Astrocyte of the spinal cord (primary cell): ENCODE measurements around the gene CHID1.

Source experiments
- DNase-seq: peaks from one replicate; pipeline ENCODE4 v3.0.0; 2011; ENCODE audit warnings: low read depth, low spot score
- H3K4me3 ChIP-seq: 2 replicates; pipeline ENCODE4 v1.5.1; 2011; ENCODE audit warnings: low read depth, mild to moderate bottlenecking, low read length, moderate library complexity
- CTCF ChIP-seq: IDR thresholded peaks from 2 replicates; pipeline ENCODE4 v1.5.1; 2012; ENCODE audit warnings: low read depth, mild to moderate bottlenecking, low read length, inconsistent platforms
- in situ Hi-C: cut with HindIII; loops from 2 replicates; pipeline ENCODE4 v1.10.0; 2017; ENCODE audit warnings: low sequenced_read_pairs

CHID1 gene

DNA sequence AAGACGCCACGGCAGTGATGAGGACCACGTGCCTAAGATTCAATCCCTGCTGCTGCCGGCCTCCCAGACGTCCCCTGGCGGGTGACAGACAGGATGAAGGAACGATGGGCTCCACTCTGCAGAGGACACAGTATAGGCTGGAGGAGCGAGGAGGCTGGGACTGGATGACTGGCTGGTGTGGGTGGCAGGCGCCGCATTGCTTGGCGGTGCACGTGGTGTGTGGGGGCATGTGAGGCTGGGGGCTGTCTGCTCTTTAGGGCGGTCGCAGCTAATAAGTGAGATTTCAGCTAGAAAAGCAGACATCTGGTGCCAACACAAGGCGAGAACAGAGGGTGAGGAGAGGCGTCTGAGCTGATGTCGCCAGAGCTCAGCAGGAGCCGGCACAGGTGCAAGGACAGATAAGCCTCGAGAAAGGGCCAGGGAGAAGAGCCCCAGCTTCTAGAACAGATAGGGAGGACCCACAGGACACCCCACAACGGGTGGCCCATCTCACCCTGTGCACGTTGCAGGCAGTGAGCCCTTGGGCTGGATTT lies 34.8 kb downstream of the CHID1 start:
- H3K4me3 ChIP-seq: no peak overlapping the region
- no peak for TF ChIP-seq CTCF
- no peak for DNase-seq
- in situ Hi-C loops: no loop called here

DNA sequence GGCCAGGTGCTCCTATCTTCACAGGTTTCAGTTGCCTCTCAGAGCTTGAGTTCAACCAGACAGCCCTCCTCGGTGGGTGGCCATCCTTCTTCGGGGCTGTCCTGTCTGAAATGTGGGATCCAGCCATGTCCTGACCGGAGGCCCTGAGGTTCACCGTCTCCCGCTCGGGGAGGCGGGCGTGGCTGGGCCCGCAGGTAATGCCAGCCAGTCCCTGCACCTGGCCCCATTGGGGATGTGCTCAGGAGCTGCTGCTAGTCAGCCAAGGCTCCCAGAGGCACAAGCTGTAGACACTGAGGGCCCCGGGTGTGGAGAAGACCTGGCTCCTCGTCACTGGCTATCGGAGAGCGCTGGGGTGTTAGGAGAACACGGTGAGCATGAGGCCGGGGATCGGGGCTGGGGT lies 35.4 kb downstream of the CHID1 start:
- no peak overlapping the region for H3K4me3 ChIP-seq
- no peak for DNase-seq
- in situ Hi-C loops: no loop called here
- TF ChIP-seq CTCF: no peak

- H3K4me3 ChIP-seq: no peak overlapping the region
- DNase-seq: no peak
- in situ Hi-C loops: no loop called here
- no peak for TF ChIP-seq CTCF
Measured at GRCh38 chr11:873706-874105, 36.9 kb downstream of the CHID1 start.

GRCh38 chr11:872799-873198 lies 37.8 kb downstream of the CHID1 start:
- no peak overlapping the region for H3K4me3 ChIP-seq
- DNase-seq: no peak
- TF ChIP-seq CTCF: no peak
- in situ Hi-C loops: no loop called here

- DNase-seq: no peak
- H3K4me3 ChIP-seq: no peak overlapping the region
- in situ Hi-C loops: no loop called here
- no peak for TF ChIP-seq CTCF
Measured at GRCh38 chr11:871472-871871, 39.1 kb downstream of the CHID1 start.

- no peak for DNase-seq
- H3K4me3 ChIP-seq: no peak overlapping the region
- in situ Hi-C loops: no loop called here
- TF ChIP-seq CTCF: no peak
Measured at GRCh38 chr11:870418-870817, 40.2 kb downstream of the CHID1 start.

- no peak for DNase-seq
- in situ Hi-C loops: no loop called here
- no peak overlapping the region for H3K4me3 ChIP-seq
- TF ChIP-seq CTCF: peak; percentile 34
Measured at GRCh38 chr11:870127-870413, 40.5 kb downstream of the CHID1 start.
